Stimulated activated CD4-positive, alpha-beta T cell treated with anti-CD3 and anti-CD28 coated beads, Interleukin-12 subunit alpha, Interleukin-12 subunit beta, amount 100 ng/mL, for 4 hours (primary cell): Measurements from ENCODE around the gene NFATC2.
"Not testable (repeated sequence)": the region's sequence is repeated elsewhere in the genome, so short reads cannot be mapped to it uniquely, and the experiment has no call there.

ENCODE experiments used
- DNase-seq: peaks from one replicate; pipeline ENCODE4 v3.0.0-alpha.2; 2020

The NFATC2 gene

GRCh38 chr20:51492167-51493092 lies 50.1 kb downstream of the NFATC2 start:
- DNase-seq: no peak

GRCh38 chr20:51491393-51491792 lies 51.1 kb downstream of the NFATC2 start:
- DNase-seq: no peak

GRCh38 chr20:51490635-51491034 lies 51.9 kb downstream of the NFATC2 start:
- DNase-seq: no peak

GRCh38 chr20:51489611-51490010 lies 52.9 kb downstream of the NFATC2 start:
- no peak for DNase-seq

GRCh38 chr20:51488331-51488730 lies 54.2 kb downstream of the NFATC2 start:
- DNase-seq: no peak

GRCh38 chr20:51487565-51488268 lies 54.8 kb downstream of the NFATC2 start:
- DNase-seq: no peak

- DNase-seq: no peak
Observed at GRCh38 chr20:51487076-51487475, 55.4 kb downstream of the NFATC2 start.

- no peak for DNase-seq
Observed at GRCh38 chr20:51486197-51487005, 56.1 kb downstream of the NFATC2 start.

- no peak for DNase-seq
Observed at GRCh38 chr20:51484831-51485230, 57.7 kb downstream of the NFATC2 start.

- DNase-seq: no peak
Observed at GRCh38 chr20:51484141-51484815, 58.2 kb downstream of the NFATC2 start.

GRCh38 chr20:51482836-51483473 lies 59.6 kb downstream of the NFATC2 start:
- no peak for DNase-seq

- DNase-seq: peak; percentile 60
Observed at GRCh38 chr20:51481341-51481914, 61.1 kb downstream of the NFATC2 start.

GRCh38 chr20:51480507-51481270 lies 61.8 kb downstream of the NFATC2 start:
- DNase-seq: peak; percentile 57

GRCh38 chr20:51476106-51476505 lies 66.4 kb downstream of the NFATC2 start:
- DNase-seq: not testable (repeated sequence)

- DNase-seq: no peak
Observed at GRCh38 chr20:51473771-51474170, 68.7 kb downstream of the NFATC2 start.

- DNase-seq: no peak
Observed at GRCh38 chr20:51473256-51473655, 69.3 kb downstream of the NFATC2 start.

GRCh38 chr20:51470907-51471411 lies 71.6 kb downstream of the NFATC2 start:
- peak; percentile 19 for DNase-seq

- DNase-seq: no peak
Observed at GRCh38 chr20:51470499-51470820, 72.1 kb downstream of the NFATC2 start.

GRCh38 chr20:51469578-51470498 lies 72.7 kb downstream of the NFATC2 start:
- no peak for DNase-seq

- no peak for DNase-seq
Observed at GRCh38 chr20:51469046-51469445, 73.5 kb downstream of the NFATC2 start.
